Sigmoid colon (tissue), 3 donors: ENCODE results near the gene LPIN3.

Experiments used
- CTCF ChIP-seq, 4 experiments: fragments of 450-650 bp in 3 of 4; fragments of 200-600 bp in 1 of 4; IDR thresholded peaks; one replicate each; pipeline ENCODE4 v1.5.1; 2016 to 2019; ENCODE audit warnings: antibody characterized with exemption in 4 of 4, mild to moderate bottlenecking in 3 of 4, moderate library complexity in 2 of 4
- POLR2A ChIP-seq, 2 donors: fragments of 450-650 bp; IDR thresholded peaks; one replicate each; pipeline ENCODE4 v1.6.1; 2016; ENCODE audit warnings: antibody characterized with exemption in 2 of 2, mild to moderate bottlenecking in 2 of 2, moderate library complexity in 2 of 2

- no peak for TF ChIP-seq CTCF (IDR thresholded peaks at IDR 0.05)
- no peak for TF ChIP-seq POLR2A (IDR thresholded peaks at IDR 0.05)
Observed at GRCh38 chr20:41386502-41387427, 46.1 kb downstream of the LPIN3 start.
